A673 (cell line): Measurements from ENCODE around the gene OTOP3.

ENCODE experiments used
- EZH2 ChIP-seq: fragments of 200-600 bp; sonication (generic); IDR thresholded peaks from 2 replicates; pipeline ENCODE4 v1.6.1; 2017; ENCODE audit warnings: borderline replicate concordance, low read depth, mild to moderate bottlenecking, mixed read lengths, antibody characterized with exemption, low read length; ENCODE audit not compliant: poor library complexity, severe bottlenecking
- TF ChIP-seq, protein P1 (sequence below): fragments of 300-800, 200-600 bp; sonication (generic); conservative IDR thresholded peaks from 2 replicates; pipeline ENCODE4 v1.5.1; 2017; ENCODE audit warnings: low read depth, mild to moderate bottlenecking, antibody characterized with exemption, low read length, moderate library complexity, mixed read lengths

DNA sequence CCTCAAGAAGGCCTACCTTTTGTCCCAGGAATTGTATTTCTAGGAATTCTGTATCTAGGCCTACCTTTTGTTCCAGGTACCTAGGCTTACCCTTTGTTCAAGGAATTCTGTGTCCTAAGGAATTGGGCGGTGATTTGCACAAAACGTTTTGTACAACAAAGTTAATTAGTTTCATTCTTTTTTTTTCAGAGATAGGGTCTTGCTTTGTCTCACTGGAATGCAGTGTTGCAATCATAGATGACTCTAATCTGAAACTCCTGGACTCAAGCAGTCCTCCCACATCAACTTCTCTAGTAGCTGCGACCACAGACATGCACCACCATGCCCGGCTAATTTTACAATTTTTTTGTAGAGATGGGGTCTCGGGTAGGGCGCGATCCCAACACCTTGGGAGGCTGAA, 58.7 kb downstream of the OTOP3 start:
- TF ChIP-seq, protein P1, sequence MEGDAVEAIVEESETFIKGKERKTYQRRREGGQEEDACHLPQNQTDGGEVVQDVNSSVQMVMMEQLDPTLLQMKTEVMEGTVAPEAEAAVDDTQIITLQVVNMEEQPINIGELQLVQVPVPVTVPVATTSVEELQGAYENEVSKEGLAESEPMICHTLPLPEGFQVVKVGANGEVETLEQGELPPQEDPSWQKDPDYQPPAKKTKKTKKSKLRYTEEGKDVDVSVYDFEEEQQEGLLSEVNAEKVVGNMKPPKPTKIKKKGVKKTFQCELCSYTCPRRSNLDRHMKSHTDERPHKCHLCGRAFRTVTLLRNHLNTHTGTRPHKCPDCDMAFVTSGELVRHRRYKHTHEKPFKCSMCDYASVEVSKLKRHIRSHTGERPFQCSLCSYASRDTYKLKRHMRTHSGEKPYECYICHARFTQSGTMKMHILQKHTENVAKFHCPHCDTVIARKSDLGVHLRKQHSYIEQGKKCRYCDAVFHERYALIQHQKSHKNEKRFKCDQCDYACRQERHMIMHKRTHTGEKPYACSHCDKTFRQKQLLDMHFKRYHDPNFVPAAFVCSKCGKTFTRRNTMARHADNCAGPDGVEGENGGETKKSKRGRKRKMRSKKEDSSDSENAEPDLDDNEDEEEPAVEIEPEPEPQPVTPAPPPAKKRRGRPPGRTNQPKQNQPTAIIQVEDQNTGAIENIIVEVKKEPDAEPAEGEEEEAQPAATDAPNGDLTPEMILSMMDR = no peak
- no peak for TF ChIP-seq EZH2
